ENCODE results near the gene CREB5.

The CREB5 gene

DNA sequence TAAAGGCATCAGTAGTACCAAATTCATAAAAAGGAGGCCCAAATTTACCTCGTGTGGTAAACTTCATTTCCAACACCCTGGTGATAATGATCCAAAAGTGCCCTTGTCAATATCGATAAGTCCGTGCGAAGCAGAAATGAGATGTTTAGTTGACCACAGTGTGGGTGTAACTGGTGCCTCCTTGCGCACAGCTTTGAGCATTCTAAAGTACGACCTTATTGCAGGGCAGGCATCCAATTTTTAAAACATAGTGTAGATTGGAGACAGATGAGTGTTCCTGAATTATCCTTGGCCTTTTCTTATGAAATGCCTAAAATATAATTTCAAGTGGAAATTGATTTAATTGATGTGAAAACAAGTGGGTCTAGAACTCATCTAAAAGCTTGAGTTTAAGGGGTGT, 297.4 kb downstream of the CREB5 start:
- Histone ChIP-seq H3K4me1 (no peaks in the 10 kb centered on the region), H3K27ac (no peak overlapping the region), H3K79me2 (no peaks in the 10 kb centered on the region), H3K4me2 (ENCODE audit: low read length) (no peak overlapping the region), H3K9me3 (ENCODE audit: control insufficient read depth, low read length) (no peaks in the 10 kb centered on the region), H2AFZ (no peak overlapping the region), H3K9ac (no peak overlapping the region), H3K27me3 (ENCODE audit: control insufficient read depth, insufficient read depth, low read length) (no peaks in the 10 kb centered on the region), H3K36me3 (ENCODE audit: control insufficient read depth, insufficient read depth, low read length) (no peaks in the 10 kb centered on the region), H3K4me3 (ENCODE audit: low read depth, low read length) (no peak overlapping the region)
- TF ChIP-seq, protein P1, sequence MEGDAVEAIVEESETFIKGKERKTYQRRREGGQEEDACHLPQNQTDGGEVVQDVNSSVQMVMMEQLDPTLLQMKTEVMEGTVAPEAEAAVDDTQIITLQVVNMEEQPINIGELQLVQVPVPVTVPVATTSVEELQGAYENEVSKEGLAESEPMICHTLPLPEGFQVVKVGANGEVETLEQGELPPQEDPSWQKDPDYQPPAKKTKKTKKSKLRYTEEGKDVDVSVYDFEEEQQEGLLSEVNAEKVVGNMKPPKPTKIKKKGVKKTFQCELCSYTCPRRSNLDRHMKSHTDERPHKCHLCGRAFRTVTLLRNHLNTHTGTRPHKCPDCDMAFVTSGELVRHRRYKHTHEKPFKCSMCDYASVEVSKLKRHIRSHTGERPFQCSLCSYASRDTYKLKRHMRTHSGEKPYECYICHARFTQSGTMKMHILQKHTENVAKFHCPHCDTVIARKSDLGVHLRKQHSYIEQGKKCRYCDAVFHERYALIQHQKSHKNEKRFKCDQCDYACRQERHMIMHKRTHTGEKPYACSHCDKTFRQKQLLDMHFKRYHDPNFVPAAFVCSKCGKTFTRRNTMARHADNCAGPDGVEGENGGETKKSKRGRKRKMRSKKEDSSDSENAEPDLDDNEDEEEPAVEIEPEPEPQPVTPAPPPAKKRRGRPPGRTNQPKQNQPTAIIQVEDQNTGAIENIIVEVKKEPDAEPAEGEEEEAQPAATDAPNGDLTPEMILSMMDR (IDR thresholded peaks at IDR 0.05), result no peak

DNA sequence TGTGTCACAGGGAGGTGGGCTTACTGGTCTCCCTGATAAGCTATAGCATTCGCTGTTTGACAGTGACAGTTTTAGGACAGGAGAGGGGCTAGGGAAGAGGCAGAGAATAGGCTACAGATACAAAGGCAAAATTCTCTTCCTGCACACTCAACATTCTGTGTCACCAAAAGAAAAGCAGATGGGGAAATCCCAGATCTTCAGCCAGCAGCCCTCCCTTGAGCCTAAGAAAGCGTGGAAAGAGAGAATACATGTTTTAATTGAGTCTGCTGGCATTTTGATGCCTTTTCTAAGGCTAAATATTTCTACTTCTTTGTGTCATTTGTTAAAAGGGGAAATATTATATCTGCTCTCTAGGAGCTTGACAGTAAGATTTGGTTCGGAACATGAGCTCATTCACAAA, 298.8 kb downstream of the CREB5 start:
- TF ChIP-seq, protein P1 (IDR thresholded peaks at IDR 0.05), result no peak
- H3K27me3 ChIP-seq (ENCODE audit: control insufficient read depth, insufficient read depth, low read length), result no peaks in the 10 kb centered on the region
- no peaks in the 10 kb centered on the region for H3K79me2 ChIP-seq
- H3K4me1 ChIP-seq, result no peaks in the 10 kb centered on the region
- no peak overlapping the region for H3K9ac ChIP-seq
- no peak overlapping the region for H3K27ac ChIP-seq
- no peak overlapping the region for H3K4me2 ChIP-seq (ENCODE audit: low read length)
- H2AFZ ChIP-seq, result no peak overlapping the region
- no peaks in the 10 kb centered on the region for H3K36me3 ChIP-seq (ENCODE audit: control insufficient read depth, insufficient read depth, low read length)
- H3K9me3 ChIP-seq (ENCODE audit: control insufficient read depth, low read length), result no peaks in the 10 kb centered on the region
- H3K4me3 ChIP-seq (ENCODE audit: low read depth, low read length), result no peak overlapping the region

DNA sequence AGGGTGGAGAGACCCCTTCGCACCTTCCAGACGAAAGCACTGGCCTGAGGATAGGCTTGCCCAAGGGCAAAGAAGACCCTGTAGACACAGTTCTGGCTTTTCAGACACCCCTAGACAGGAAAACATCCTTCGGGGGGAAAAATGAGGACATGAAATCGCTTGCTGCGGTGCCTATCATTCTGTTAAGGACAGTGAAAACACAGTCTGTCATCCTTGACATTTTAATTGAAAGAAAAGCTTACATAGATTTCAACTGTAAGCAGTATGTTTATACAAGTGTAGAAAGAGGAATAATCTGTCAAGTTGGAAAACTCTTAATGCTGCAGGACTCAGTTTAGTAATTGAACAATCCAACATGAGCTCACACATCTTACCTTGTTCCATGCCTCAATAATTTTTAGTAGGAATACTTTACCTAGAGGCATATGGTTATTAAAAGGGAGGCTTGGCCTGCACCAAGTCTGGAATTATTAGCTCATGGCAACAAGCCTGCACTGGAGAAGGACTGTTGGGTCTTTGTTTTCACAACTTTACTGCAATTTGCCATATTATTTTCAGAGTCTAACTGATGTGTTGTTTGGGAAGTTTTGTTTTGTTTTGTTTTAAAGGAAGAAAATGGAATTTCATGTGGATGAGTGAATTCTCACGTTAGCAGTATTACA, 302.3 kb downstream of the CREB5 start:
- H3K9ac ChIP-seq, result no peak overlapping the region
- no peaks in the 10 kb centered on the region for H3K79me2 ChIP-seq
- no peaks in the 10 kb centered on the region for H3K36me3 ChIP-seq (ENCODE audit: control insufficient read depth, insufficient read depth, low read length)
- no peak overlapping the region for H3K4me2 ChIP-seq (ENCODE audit: low read length)
- no peak overlapping the region for H3K4me3 ChIP-seq (ENCODE audit: low read depth, low read length)
- no peaks in the 10 kb centered on the region for H3K4me1 ChIP-seq
- H3K27ac ChIP-seq, result no peak overlapping the region
- H2AFZ ChIP-seq, result no peak overlapping the region
- no peaks in the 10 kb centered on the region for H3K27me3 ChIP-seq (ENCODE audit: control insufficient read depth, insufficient read depth, low read length)
- TF ChIP-seq, protein P1 (IDR thresholded peaks at IDR 0.05), result no peak
- no peaks in the 10 kb centered on the region for H3K9me3 ChIP-seq (ENCODE audit: control insufficient read depth, low read length)

DNA sequence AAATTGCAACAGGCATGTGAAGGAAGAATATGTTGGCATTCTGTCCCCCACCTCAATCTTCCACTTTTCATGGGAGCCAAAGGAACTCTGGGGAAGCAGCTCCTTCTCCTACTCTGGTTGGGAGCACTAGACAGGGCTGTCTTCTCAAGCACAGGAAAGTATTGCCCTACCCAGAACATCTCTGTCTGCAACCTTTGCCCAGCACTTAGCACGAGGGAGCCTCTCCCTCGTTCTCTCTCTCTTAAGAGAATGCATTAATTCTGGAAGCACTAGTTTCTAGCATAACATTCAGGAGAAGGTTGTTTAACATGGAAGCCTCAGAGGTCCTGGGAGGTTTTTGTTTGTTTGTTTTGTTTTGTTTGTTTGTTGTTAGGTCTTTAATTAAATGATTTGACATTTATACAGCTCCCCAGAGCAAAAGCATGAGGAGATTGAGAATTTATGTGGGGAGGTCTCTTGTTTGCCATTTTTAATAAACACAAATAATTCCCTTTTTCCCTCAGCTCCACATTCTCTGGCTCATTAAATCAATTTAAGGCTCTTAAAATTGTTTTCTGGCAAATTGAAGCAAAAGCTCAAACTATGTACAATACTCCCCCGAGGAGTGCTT, 305.2 kb downstream of the CREB5 start:
- Histone ChIP-seq H3K9me3 (ENCODE audit: control insufficient read depth, low read length) (no peaks in the 10 kb centered on the region), H3K4me2 (ENCODE audit: low read length) (no peak overlapping the region), H3K4me1 (no peaks in the 10 kb centered on the region), H3K36me3 (ENCODE audit: control insufficient read depth, insufficient read depth, low read length) (no peaks in the 10 kb centered on the region), H2AFZ (no peak overlapping the region), H3K9ac (no peak overlapping the region), H3K79me2 (no peaks in the 10 kb centered on the region), H3K4me3 (ENCODE audit: low read depth, low read length) (no peak overlapping the region), H3K27me3 (ENCODE audit: control insufficient read depth, insufficient read depth, low read length) (no peaks in the 10 kb centered on the region), H3K27ac (no peak overlapping the region)
- TF ChIP-seq, protein P1 (IDR thresholded peaks at IDR 0.05), result no peak

DNA sequence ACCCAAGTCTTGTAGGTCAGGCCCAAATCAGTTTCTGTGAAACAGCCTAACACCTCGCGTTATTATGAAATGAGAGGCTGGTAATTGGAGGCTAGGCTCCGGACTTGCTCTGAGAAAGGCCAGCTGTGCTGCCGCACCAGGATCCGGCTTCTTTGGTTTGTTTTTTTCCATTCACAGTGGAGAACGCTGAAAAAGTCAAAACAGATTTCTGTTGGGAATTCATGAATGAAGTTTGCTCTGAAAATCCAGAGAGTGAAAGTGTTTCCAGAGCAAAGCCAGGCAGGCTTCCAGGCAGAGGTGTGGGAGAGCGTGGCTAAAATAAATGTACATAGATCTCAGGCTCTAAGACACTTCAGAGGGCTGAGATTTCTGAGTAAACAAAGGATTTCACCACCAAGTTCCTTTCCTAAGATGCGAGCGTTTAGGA, 305.8 kb downstream of the CREB5 start:
- no peak overlapping the region for H3K9ac ChIP-seq
- H3K4me1 ChIP-seq, result no peaks in the 10 kb centered on the region
- H3K27ac ChIP-seq, result no peak overlapping the region
- no peak overlapping the region for H2AFZ ChIP-seq
- H3K9me3 ChIP-seq (ENCODE audit: control insufficient read depth, low read length), result no peaks in the 10 kb centered on the region
- TF ChIP-seq, protein P1 (IDR thresholded peaks at IDR 0.05), result no peak
- H3K4me3 ChIP-seq (ENCODE audit: low read depth, low read length), result no peak overlapping the region
- no peaks in the 10 kb centered on the region for H3K36me3 ChIP-seq (ENCODE audit: control insufficient read depth, insufficient read depth, low read length)
- H3K27me3 ChIP-seq (ENCODE audit: control insufficient read depth, insufficient read depth, low read length), result no peaks in the 10 kb centered on the region
- no peak overlapping the region for H3K4me2 ChIP-seq (ENCODE audit: low read length)
- H3K79me2 ChIP-seq, result no peaks in the 10 kb centered on the region
